Colon (tissue), 2 donors: ENCODE measurements around the gene RBBP8.
"Not testable (repeated sequence)": the region's sequence is repeated elsewhere in the genome, so short reads cannot be mapped to it uniquely, and the experiment has no call there.

ENCODE experiments used
- FAIRE-seq: peaks from 2 replicates; lab custom pipeline; 2012; peaks lifted over from hg19 to GRCh38; lab: Jason Lieb, UNC
- donor health status: control.
- donor health status: control.

RBBP8 gene

GRCh38 chr18:22943847-22944246 is 10.7 kb downstream of the RBBP8 start:
- no peak for FAIRE-seq

GRCh38 chr18:22946217-22946616 is 13.1 kb downstream of the RBBP8 start:
- FAIRE-seq: no peak

GRCh38 chr18:22946846-22947245 is 13.7 kb downstream of the RBBP8 start:
- no peak for FAIRE-seq

GRCh38 chr18:22951823-22952222 is 18.7 kb downstream of the RBBP8 start:
- FAIRE-seq: no peak

GRCh38 chr18:22952525-22952924 is 19.4 kb downstream of the RBBP8 start:
- FAIRE-seq: no peak

- FAIRE-seq: not testable (repeated sequence)
Measured at GRCh38 chr18:22953982-22954381, 20.9 kb downstream of the RBBP8 start.

GRCh38 chr18:22956226-22956625 is 23.1 kb downstream of the RBBP8 start:
- FAIRE-seq: no peak

GRCh38 chr18:22961156-22961555 is 28.0 kb downstream of the RBBP8 start:
- FAIRE-seq: no peak

GRCh38 chr18:22962004-22962403 is 28.9 kb downstream of the RBBP8 start:
- FAIRE-seq: no peak

- FAIRE-seq: no peak
Measured at GRCh38 chr18:22964116-22964515, 31.0 kb downstream of the RBBP8 start.

GRCh38 chr18:22964722-22965121 is 31.6 kb downstream of the RBBP8 start:
- no peak for FAIRE-seq

- no peak for FAIRE-seq
Measured at GRCh38 chr18:22971038-22971437, 37.9 kb downstream of the RBBP8 start.

- no peak for FAIRE-seq
Measured at GRCh38 chr18:22974001-22974400, 40.9 kb downstream of the RBBP8 start.

GRCh38 chr18:22974707-22975106 is 41.6 kb downstream of the RBBP8 start:
- no peak for FAIRE-seq

GRCh38 chr18:22975508-22975907 is 42.4 kb downstream of the RBBP8 start:
- FAIRE-seq: no peak

GRCh38 chr18:22977847-22978701 is 44.9 kb downstream of the RBBP8 start:
- FAIRE-seq: no peak

GRCh38 chr18:22980394-22980793 is 47.3 kb downstream of the RBBP8 start:
- FAIRE-seq: no peak

GRCh38 chr18:22981274-22982133 is 48.4 kb downstream of the RBBP8 start:
- no peak for FAIRE-seq

- FAIRE-seq: peak; percentile 89
Measured at GRCh38 chr18:22983175-22983574, 50.0 kb downstream of the RBBP8 start.

GRCh38 chr18:22985250-22985649 is 52.1 kb downstream of the RBBP8 start:
- no peak for FAIRE-seq

GRCh38 chr18:22987547-22988189 is 54.5 kb downstream of the RBBP8 start:
- no peak for FAIRE-seq

- FAIRE-seq: no peak
Measured at GRCh38 chr18:22988208-22988607, 55.1 kb downstream of the RBBP8 start.

- no peak for FAIRE-seq
Measured at GRCh38 chr18:22998344-22998743, 65.2 kb downstream of the RBBP8 start.
